Stimulated activated CD4-positive, alpha-beta T cell treated with anti-CD3 and anti-CD28 coated beads, Interleukin-12 subunit alpha, Interleukin-12 subunit beta, amount 100 ng/mL, for 48 hours (primary cell): ENCODE results near the gene ANKRD11.
"Not testable (repeated sequence)": the region's sequence is repeated elsewhere in the genome, so short reads cannot be mapped to it uniquely, and the experiment has no call there.

Experiments used
- DNase-seq, 3 donors: peaks; one replicate each; pipeline ENCODE4 v3.0.0-alpha.2; 2020; ENCODE audit warnings: low read depth in 2 of 3, low spot score in 1 of 3

Gene ANKRD11

DNA sequence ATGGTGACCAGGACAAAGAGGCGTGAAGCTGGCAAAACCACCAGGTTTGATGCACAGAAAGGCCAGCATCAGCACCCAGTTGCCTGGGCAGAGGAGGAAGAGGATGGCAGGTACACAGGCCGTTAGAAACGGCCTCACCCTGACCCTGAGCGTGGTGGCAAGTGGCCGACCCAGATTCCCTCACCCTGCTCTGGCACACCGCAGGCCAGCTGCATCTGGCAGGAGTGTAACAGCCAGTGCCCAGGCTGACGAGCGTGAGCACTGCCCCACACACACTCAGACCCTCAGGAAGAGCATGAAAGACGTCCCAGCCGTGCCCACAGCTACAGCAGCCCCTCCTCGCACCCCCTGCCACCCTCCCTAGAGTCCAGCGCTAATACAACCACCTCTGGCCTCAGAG, 82.0 kb downstream of the ANKRD11 start:
- no peak for DNase-seq

- DNase-seq = no peak
Measured at GRCh38 chr16:89407925-89408300, 82.4 kb downstream of the ANKRD11 start.

- DNase-seq = no peak
Measured at GRCh38 chr16:89407282-89407924, 83.0 kb downstream of the ANKRD11 start.

GRCh38 chr16:89406277-89406888, 84.0 kb downstream of the ANKRD11 start:
- DNase-seq = no peak

DNA sequence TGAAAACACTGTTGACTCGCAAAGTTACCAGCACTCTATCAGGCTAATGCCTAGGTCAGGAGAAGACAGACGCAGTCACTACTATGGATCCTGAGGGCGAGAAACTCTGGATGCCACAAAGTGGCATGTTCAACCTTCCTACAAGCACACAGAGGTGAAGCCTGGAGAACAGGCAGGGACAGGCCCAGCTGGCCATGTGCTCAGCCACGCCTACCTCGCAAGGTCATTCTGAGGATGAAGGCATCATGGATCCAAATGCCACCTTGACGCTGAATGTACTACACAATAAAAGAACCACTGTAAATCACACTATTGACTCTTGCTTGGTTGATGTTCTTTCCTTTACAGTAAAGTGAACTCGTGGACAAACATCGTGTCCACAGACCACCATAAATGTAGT, 85.8 kb downstream of the ANKRD11 start:
- DNase-seq = no peak

- no peak for DNase-seq
Measured at GRCh38 chr16:89402962-89403361, 87.4 kb downstream of the ANKRD11 start.

- DNase-seq = no peak
Measured at GRCh38 chr16:89401641-89402445, 88.5 kb downstream of the ANKRD11 start.

GRCh38 chr16:89401205-89401604, 89.2 kb downstream of the ANKRD11 start:
- DNase-seq = no peak

- DNase-seq = no peak
Measured at GRCh38 chr16:89400740-89401139, 89.6 kb downstream of the ANKRD11 start.

GRCh38 chr16:89398924-89399323, 91.4 kb downstream of the ANKRD11 start:
- DNase-seq = no peak

- no peak for DNase-seq
Measured at GRCh38 chr16:89397331-89397861, 93.0 kb downstream of the ANKRD11 start.

GRCh38 chr16:89396156-89396555, 94.2 kb downstream of the ANKRD11 start:
- no peak for DNase-seq

GRCh38 chr16:89395150-89396142, 94.9 kb downstream of the ANKRD11 start:
- DNase-seq = no peak

DNA sequence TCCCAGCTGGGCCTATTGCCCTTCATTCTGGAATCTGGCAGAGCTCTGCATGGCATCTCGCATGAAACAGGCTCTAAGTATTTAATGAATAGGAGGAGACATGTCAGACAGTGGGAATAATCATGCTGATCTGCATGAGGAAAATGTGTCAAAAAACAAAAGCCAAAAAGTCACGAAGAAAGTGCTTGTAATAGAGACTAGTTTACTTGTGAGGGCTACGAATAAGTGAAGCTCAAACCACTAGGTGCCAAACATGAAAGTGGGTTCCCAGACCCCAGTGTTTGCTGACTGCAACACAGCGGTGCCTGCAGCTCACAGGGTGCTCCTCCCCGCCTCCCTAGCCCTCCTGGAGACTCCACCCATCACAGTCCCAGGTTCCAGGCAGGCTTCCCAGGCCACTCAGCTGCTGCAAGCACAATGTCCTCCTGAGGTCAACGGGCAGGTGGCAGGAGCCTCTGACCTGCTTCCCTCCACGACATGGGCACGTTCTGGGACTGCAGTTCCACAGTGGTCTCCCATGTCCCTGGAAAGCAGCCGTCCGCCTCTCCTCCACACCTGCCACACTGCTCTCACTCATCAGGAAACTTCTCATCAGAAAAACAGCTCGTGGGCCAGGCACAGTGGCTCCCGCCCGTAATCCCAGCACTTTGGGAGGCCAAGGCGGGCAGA, 96.5 kb downstream of the ANKRD11 start:
- DNase-seq = no peak

- DNase-seq = no peak
Measured at GRCh38 chr16:89392881-89393737, 97.3 kb downstream of the ANKRD11 start.

DNA sequence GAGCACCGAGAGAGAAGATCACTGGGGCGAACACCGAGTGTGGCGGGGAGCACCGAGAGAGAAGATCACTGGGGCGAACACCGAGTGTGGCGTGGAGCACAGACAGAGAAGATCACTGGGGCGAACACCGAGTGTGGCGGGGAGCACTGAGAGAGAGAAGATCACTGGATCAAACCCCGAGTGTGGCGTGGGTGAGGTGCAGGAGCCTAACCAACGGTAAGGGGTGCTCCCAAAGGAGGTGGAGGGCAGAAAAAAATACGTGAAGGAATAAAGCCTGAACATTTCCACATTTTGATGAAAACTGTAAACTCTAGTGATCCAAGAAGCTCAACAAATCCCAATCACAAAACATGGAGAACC, 100.2 kb downstream of the ANKRD11 start:
- DNase-seq = not testable (repeated sequence)

- not testable (repeated sequence) for DNase-seq
Measured at GRCh38 chr16:89389504-89390223, 100.7 kb downstream of the ANKRD11 start.

DNA sequence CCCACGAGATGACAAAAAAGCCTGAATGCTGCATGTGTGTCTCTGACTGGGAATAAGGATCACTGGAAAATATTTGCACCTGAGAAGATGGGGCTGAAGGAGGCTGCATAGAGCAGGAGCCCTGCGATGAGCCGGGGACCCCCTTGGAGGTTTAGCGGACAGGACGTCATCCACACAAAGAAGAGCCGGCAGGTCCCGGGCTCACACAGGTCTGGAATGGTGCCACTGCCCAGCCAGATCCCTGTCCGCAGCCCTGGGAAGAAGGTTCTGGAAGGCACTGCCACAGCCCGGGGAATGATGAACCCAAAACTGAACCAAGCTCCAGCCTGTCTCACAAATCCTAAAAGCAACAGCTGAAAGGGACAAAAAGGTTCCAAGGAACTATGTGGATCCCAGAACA, 101.8 kb downstream of the ANKRD11 start:
- no peak for DNase-seq
